ENCODE data around the gene OR2V1.
"Not testable (repeated sequence)": the region's sequence is repeated elsewhere in the genome, so short reads cannot be mapped to it uniquely, and the experiment has no call there.

The OR2V1 gene

GRCh38 chr5:181100121-181100875 lies 30.7 kb downstream of the OR2V1 start:
- Histone ChIP-seq H3K4me1 (ENCODE audit: control insufficient read depth, low read length) (peaks cover under 1% of the 10 kb centered on the region; the same call in 1 of the 2 replicates), H3K9me3 (ENCODE audit: control insufficient read depth, insufficient read depth, low read length) (no peaks in the 10 kb centered on the region), H3F3A (ENCODE audit: control insufficient read depth, insufficient read depth) (no peaks in the 10 kb centered on the region), H3K27me3 (ENCODE audit: control insufficient read depth, low read length) (peaks cover 12% of the 10 kb centered on the region), H3K9me2 (replicated peaks; ENCODE audit: control insufficient read depth, low read length) (no peaks in the 10 kb centered on the region), H4K20me1 (ENCODE audit: control insufficient read depth, insufficient read depth, low read depth, low read length) (no peaks in the 10 kb centered on the region), H3K4me3 (ENCODE audit: low read length) (no peak overlapping the region), H3K4me2 (ENCODE audit: low read length) (no peak overlapping the region), H3K36me3 (ENCODE audit: control insufficient read depth, low read length) (no peaks in the 10 kb centered on the region), H3K79me2 (ENCODE audit: control insufficient read depth, low read length) (no peaks in the 10 kb centered on the region), H3K27ac (ENCODE audit: low read depth, low read length) (no peak overlapping the region)
- TF ChIP-seq, protein P1, sequence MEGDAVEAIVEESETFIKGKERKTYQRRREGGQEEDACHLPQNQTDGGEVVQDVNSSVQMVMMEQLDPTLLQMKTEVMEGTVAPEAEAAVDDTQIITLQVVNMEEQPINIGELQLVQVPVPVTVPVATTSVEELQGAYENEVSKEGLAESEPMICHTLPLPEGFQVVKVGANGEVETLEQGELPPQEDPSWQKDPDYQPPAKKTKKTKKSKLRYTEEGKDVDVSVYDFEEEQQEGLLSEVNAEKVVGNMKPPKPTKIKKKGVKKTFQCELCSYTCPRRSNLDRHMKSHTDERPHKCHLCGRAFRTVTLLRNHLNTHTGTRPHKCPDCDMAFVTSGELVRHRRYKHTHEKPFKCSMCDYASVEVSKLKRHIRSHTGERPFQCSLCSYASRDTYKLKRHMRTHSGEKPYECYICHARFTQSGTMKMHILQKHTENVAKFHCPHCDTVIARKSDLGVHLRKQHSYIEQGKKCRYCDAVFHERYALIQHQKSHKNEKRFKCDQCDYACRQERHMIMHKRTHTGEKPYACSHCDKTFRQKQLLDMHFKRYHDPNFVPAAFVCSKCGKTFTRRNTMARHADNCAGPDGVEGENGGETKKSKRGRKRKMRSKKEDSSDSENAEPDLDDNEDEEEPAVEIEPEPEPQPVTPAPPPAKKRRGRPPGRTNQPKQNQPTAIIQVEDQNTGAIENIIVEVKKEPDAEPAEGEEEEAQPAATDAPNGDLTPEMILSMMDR (IDR thresholded peaks at IDR 0.05; ENCODE audit: low read depth, low read length, poor library complexity, severe bottlenecking), result no peak
- TF ChIP-seq EZH2phosphoT487 (IDR thresholded peaks at IDR 0.05; ENCODE audit: borderline replicate concordance, low read length), result no peak

- H3K27me3 ChIP-seq (ENCODE audit: control insufficient read depth, low read length), result peaks cover 12% of the 10 kb centered on the region
- no peak overlapping the region for H3K27ac ChIP-seq (ENCODE audit: low read depth, low read length)
- no peaks in the 10 kb centered on the region for H3K4me1 ChIP-seq (ENCODE audit: control insufficient read depth, low read length)
- no peak for TF ChIP-seq EZH2phosphoT487 (IDR thresholded peaks at IDR 0.05; ENCODE audit: borderline replicate concordance, low read length)
- TF ChIP-seq, protein P1 (IDR thresholded peaks at IDR 0.05; ENCODE audit: low read depth, low read length, poor library complexity, severe bottlenecking), result no peak
- H3F3A ChIP-seq (ENCODE audit: control insufficient read depth, insufficient read depth), result no peaks in the 10 kb centered on the region
- H3K9me2 ChIP-seq (replicated peaks; ENCODE audit: control insufficient read depth, low read length), result no peaks in the 10 kb centered on the region
- H3K4me2 ChIP-seq (ENCODE audit: low read length), result no peak overlapping the region
- H3K9me3 ChIP-seq (ENCODE audit: control insufficient read depth, insufficient read depth, low read length), result no peaks in the 10 kb centered on the region
- no peak overlapping the region for H3K4me3 ChIP-seq (ENCODE audit: low read length)
- no peaks in the 10 kb centered on the region for H3K79me2 ChIP-seq (ENCODE audit: control insufficient read depth, low read length)
- H3K36me3 ChIP-seq (ENCODE audit: control insufficient read depth, low read length), result no peaks in the 10 kb centered on the region
- H4K20me1 ChIP-seq (ENCODE audit: control insufficient read depth, insufficient read depth, low read depth, low read length), result no peaks in the 10 kb centered on the region
Observed at GRCh38 chr5:181099602-181100086, 31.3 kb downstream of the OR2V1 start.

GRCh38 chr5:181098762-181099601 lies 32.0 kb downstream of the OR2V1 start:
- no peaks in the 10 kb centered on the region for H3K9me3 ChIP-seq (ENCODE audit: control insufficient read depth, insufficient read depth, low read length)
- peaks cover 12% of the 10 kb centered on the region for H3K27me3 ChIP-seq (ENCODE audit: control insufficient read depth, low read length)
- no peak overlapping the region for H3K4me2 ChIP-seq (ENCODE audit: low read length)
- H4K20me1 ChIP-seq (ENCODE audit: control insufficient read depth, insufficient read depth, low read depth, low read length), result no peaks in the 10 kb centered on the region
- TF ChIP-seq EZH2phosphoT487 (IDR thresholded peaks at IDR 0.05; ENCODE audit: borderline replicate concordance, low read length), result no peak
- TF ChIP-seq, protein P1 (IDR thresholded peaks at IDR 0.05; ENCODE audit: low read depth, low read length, poor library complexity, severe bottlenecking), result no peak
- H3F3A ChIP-seq (ENCODE audit: control insufficient read depth, insufficient read depth), result no peaks in the 10 kb centered on the region
- no peaks in the 10 kb centered on the region for H3K36me3 ChIP-seq (ENCODE audit: control insufficient read depth, low read length)
- H3K4me3 ChIP-seq (ENCODE audit: low read length), result no peak overlapping the region
- no peaks in the 10 kb centered on the region for H3K4me1 ChIP-seq (ENCODE audit: control insufficient read depth, low read length)
- no peaks in the 10 kb centered on the region for H3K9me2 ChIP-seq (replicated peaks; ENCODE audit: control insufficient read depth, low read length)
- no peak overlapping the region for H3K27ac ChIP-seq (ENCODE audit: low read depth, low read length)
- H3K79me2 ChIP-seq (ENCODE audit: control insufficient read depth, low read length), result no peaks in the 10 kb centered on the region

DNA sequence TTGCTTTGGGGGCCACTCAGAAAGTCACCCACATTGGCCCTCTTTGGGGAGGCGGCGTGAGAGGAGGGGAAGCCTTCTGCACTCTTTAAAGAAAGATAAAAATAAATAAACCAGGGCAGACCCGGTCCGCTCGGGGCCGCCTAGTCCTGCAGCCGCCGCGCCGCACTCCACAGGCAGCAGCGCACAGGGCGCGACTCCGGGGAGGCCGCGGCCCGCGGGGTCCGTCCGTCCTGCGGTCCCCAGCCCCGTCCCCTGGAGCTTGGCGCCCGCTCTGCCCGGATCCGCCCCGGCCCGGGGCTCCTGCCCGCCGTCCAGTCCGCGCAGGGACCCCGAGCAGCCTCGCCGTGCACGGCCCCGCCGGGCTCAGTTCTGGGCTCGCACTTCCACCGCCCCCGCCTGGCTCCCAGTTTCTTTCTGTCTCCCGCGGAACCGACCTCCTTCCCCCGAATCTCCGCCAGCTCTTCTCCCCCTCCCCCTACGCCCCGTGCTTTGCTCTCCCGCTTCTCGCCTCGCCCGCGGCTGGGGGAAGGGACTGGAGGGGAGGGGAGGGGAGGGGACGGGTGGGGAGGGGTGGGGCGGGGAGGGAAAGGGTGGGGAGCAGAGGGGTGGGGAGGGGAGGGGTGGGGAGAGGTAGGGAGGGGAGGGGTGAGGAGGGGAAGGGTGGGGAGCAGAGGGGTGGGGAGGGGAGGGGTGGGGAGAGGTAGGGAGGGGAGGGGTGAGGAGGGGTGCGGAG lies 33.0 kb downstream of the OR2V1 start:
- not testable (repeated sequence) for H3K36me3 ChIP-seq (ENCODE audit: control insufficient read depth, low read length); H3F3A ChIP-seq (ENCODE audit: control insufficient read depth, insufficient read depth); H3K27ac ChIP-seq (ENCODE audit: low read depth, low read length); H3K9me2 ChIP-seq (replicated peaks; ENCODE audit: control insufficient read depth, low read length); H3K4me1 ChIP-seq (ENCODE audit: control insufficient read depth, low read length); H3K4me2 ChIP-seq (ENCODE audit: low read length); H4K20me1 ChIP-seq (ENCODE audit: control insufficient read depth, insufficient read depth, low read depth, low read length); H3K4me3 ChIP-seq (ENCODE audit: low read length); H3K79me2 ChIP-seq (ENCODE audit: control insufficient read depth, low read length); H3K9me3 ChIP-seq (ENCODE audit: control insufficient read depth, insufficient read depth, low read length)
- peaks cover 12% of the 10 kb centered on the region for H3K27me3 ChIP-seq (ENCODE audit: control insufficient read depth, low read length)

DNA sequence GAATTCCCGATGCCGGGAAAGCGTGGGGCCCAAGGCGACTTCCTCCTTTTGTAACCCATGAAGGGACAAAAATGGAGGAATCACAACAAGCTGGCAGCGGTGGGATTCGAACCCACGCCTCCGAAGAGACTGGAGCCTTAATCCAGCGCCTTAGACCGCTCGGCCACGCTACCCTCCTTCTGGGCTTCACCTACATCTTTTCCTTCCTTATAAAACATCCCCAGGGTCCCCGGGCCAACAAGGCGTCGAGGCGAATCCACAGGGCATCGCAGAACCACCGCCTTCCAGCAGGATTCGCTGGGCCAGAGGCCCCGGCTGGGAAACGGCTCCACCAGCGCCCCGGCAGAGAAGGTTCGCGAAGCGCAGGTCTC lies 33.6 kb downstream of the OR2V1 start:
- H3F3A ChIP-seq (ENCODE audit: control insufficient read depth, insufficient read depth); H3K4me1 ChIP-seq (ENCODE audit: control insufficient read depth, low read length); H3K79me2 ChIP-seq (ENCODE audit: control insufficient read depth, low read length); H3K36me3 ChIP-seq (ENCODE audit: control insufficient read depth, low read length); H4K20me1 ChIP-seq (ENCODE audit: control insufficient read depth, insufficient read depth, low read depth, low read length); H3K4me2 ChIP-seq (ENCODE audit: low read length); H3K27ac ChIP-seq (ENCODE audit: low read depth, low read length); H3K4me3 ChIP-seq (ENCODE audit: low read length); H3K9me3 ChIP-seq (ENCODE audit: control insufficient read depth, insufficient read depth, low read length); H3K9me2 ChIP-seq (replicated peaks; ENCODE audit: control insufficient read depth, low read length): not testable (repeated sequence)
- peaks cover 12% of the 10 kb centered on the region for H3K27me3 ChIP-seq (ENCODE audit: control insufficient read depth, low read length)

Measured in DOHH2 (cell line).